Activated CD8-positive, alpha-beta memory T cell treated with anti-CD3 and anti-CD28 coated beads, Interleukin-2, amount 50 U/mL, for 48 hours (primary cell): Measurements from ENCODE around the gene GP5.

ENCODE experiments used
- DNase-seq: peaks from one replicate; pipeline ENCODE4 v3.0.0-alpha.2; 2020

The GP5 gene

DNA sequence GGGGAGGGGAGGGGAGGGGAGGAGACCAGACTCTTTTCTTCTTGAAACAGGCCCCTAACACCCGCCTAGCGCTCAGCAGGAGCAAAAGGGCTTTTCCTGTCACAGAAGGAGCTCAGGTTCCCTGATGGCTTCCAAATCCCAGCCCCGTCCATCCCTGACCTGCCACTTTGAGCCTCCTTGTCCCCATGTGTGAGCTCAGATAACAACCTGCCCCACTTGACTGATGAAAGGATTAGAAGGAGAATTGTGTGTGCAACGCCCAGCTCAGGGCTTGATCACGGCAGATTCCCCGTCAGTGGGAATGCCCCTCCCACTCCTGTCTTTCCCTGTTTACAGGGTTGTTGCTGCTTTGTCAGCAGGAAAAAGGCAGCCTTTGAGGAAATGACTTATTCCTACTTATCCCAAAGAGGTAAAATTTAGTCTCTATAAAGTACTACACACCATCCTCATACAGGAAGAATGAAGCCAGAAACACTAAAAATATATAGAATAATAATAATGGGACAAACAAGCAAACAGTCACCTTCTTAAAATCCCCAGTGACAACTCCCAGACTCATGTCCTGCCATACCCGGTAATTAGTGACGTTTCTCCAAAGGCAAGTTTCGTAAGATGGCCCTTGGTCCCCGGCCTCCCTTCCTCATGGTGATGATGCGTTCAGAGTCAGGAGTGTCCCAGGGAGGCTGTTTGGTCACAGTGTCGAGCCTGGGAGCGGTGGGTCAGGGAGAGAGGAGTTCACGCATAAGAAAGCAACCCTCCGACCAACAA lies 23.4 kb downstream of the GP5 start:
- no peak for DNase-seq

DNA sequence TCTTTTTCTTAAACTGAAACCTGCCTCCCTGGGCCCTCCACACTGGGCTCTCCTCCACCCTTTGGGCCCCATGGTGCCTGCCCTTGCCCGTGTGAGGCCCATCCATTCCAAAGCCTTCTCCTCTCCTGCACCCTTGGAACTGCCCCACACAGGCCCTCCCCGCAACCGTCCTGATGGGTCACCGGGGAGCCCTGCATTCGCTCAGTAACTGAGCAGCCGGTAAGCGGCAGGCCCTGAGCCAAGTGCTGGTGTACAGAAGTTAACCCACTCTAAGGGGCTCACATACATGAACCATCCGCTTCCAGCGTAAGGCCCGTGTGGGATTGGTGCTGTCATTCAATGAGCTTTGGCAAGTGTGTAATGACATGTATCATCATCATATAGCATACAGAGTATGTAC lies 24.1 kb downstream of the GP5 start:
- DNase-seq: no peak

DNA sequence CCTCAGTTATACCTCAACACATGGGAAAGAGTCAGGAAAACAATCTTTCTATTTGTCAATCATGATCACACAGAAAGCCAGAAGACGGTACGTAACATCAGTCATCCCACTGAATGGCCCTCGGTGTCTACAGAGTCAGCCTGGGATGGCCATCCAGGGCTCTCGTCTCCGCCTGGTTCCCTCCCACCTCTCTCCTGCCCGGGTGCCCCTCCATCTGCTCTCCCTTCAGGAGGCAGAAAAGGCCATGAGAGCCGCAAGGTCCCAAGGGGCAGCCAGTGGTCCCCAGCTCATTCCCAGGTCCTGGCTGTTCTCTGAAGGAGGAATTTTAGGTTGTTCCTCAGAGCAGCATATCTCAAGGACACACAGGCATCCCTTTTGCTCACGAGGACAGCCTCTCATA lies 25.2 kb downstream of the GP5 start:
- no peak for DNase-seq

DNA sequence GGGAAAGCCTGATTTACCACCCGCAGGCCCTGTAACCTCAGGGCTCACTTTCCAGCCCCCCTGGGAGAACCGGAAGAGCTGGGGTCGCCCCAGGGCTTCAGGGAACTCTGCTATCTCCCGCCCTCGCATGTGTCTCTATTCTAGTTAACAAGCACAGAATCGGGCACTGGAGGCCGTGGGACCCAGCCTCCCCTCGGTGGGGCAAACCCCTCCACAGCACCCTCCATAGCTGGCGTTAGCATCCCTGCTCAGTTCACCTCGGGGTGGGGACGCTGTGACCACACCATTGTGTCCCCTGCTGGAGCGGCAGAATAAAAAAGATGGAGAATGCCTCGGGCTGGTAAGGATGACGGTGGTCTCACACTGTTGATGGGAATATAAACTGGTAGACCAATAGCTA lies 26.0 kb downstream of the GP5 start:
- DNase-seq: no peak

DNA sequence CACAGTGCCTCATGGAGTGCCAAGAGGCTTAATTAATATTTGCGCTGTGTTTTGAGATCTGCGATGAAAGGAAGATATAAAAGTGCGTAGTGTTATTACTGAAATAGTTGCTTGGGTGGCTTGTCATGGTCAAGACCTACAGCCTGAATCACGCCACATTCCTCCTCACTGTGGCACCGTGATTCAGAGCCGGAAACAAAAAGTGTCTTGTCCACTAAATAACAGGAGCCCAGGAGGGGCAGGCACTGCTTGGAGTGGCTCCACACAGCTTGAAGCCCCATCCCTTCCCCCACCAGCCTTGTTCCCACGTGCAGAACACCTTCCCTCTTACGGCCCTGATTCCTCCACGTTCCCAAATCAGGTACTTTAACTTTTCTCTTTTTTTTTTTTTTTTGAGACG lies 28.3 kb downstream of the GP5 start:
- DNase-seq: no peak

DNA sequence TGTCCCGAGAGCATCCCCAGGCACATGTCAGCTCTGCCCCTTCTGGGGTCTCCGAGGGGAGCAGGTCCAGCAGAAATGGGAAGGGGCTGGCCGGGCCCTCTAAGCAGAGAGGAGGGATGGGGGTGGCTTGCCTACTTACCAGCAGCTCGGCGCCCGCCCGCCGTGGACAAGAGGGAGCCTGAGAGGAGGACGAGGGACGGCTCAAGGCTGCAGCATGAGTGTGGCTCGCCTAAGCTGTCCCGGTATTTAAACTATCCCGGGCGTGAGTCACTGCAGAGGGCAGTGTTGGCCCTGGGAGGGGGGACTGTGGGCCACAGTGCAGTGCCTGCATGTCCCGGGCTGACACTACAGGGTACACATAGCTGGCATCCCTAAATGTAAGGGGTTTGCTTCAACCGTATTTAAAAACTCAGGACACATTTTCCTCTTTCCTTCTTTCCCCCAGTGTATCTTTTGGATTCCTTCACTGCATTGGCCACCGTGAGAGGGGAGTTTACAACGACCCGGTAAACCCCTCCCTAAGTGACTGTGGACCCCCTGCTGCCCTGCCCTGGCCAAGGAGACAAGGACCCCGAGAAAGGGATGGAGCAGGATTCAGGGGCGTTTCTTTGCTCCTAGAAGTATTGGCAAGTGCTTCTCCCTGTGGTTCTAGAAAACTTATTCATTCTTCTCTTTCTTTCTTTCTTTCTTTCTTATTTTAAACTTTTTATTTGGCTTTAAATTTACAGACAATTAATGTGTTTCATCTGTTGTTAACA lies 29.4 kb downstream of the GP5 start, which contains the start of gene LRRC15:
TSS of gene LRRC15 (minus strand) at position 222 of the 758 bp plus-strand sequence. CDS start 8,700 bp downstream, outside the sequence.
- DNase-seq: no peak

DNA sequence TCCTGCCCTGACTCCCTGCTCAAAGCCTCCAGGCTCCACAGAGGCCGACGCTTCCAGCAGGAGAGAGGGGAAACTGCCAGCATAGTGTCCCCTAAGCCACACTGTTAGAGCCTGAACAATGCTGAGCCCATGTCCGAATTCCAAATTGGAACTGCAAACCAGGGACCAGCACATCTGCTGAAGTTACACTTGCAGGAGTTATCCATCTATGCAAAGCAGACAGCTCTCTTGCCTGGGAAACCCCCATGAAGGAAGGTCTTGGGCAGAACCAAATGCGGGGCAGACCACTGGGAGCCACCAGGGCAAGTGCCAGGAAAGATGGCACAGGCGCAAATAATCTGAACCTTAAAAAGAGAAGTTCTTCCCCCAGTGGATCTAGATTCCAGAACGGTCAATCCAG lies 30.1 kb downstream of the GP5 start:
- no peak for DNase-seq

DNA sequence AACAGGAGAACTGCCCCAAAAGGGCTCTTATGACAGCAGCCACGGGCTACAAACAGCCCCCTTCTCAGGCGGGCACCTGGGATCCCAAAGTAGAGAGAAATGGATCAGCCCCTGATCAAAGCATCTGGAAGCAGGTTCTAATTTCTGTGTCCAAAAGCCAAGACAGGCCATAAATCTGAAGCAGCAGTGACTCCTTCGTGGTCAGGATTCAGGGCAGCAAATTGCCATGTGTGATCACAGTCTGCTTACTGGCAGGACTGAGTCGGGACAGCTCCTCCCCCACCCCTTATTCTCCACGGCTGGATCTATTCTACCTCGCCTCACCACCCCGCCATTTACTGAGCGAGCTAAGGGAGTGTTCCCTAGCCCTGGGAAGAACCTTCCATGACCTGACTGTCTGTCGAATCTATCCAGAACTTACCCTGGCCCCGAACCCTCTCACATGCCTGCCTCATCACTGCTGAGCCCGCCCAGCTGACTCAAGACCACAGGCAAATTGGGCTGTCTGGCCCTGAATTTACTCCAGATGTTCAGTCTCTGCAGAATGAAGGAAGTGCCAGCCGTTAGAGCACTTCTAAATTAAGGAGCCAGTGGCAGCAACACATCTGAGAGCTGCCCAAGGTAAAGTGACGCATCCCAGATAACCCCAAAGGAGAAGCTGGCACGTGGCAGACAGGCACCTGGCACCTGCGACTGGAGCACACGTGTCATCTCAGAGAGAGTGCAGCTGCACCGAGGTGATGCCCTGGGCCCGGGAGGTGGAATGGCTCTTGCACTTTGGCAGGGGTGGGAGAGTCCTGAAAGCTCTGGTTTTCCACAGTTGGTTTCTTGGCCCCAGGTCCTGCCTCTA lies 30.8 kb downstream of the GP5 start:
- no peak for DNase-seq

DNA sequence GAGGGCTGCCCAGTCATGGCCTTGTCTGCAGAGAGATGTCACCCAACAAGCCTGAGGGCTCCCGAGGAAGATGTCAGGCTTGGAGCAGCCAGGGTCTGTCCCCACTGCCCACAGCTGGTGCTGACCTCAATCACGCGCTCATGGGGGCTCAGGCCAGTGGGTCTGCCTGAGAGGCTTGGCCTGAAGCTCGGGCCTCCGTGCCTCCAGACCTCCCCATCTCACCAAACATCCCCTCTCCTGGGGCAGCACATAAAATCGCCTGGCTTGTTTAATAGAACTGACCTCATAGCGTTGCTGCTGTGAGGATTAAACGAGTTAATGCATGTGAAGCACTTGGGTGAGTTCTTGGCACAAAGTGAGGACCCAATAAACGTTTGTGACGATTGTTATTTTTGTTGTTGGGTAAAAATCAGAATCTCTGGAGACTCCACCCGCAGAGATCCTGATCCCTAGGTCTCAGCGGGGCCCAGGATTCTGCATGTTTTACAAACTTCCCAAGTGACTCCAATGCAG lies 33.0 kb downstream of the GP5 start:
- DNase-seq: no peak

DNA sequence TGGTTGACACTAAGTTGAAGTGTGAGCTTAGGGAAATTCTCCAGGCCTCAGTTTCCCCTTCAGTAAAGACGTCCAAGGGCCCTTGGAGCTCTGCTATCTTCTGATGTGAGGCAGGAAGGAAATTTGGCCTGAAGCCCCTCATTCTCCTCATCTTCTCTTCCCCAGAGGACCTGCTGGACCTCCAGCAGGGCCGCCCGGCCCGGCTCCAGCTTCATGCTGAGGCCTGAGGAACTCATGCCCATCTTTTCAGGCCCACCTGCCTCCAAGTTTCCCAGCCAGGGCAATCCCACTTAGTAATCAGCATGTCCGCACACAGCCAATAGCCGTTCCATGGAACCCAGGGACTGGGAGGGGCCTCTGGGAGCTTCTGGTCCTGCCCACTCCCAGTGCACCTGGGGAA lies 33.5 kb downstream of the GP5 start:
- DNase-seq: no peak

DNA sequence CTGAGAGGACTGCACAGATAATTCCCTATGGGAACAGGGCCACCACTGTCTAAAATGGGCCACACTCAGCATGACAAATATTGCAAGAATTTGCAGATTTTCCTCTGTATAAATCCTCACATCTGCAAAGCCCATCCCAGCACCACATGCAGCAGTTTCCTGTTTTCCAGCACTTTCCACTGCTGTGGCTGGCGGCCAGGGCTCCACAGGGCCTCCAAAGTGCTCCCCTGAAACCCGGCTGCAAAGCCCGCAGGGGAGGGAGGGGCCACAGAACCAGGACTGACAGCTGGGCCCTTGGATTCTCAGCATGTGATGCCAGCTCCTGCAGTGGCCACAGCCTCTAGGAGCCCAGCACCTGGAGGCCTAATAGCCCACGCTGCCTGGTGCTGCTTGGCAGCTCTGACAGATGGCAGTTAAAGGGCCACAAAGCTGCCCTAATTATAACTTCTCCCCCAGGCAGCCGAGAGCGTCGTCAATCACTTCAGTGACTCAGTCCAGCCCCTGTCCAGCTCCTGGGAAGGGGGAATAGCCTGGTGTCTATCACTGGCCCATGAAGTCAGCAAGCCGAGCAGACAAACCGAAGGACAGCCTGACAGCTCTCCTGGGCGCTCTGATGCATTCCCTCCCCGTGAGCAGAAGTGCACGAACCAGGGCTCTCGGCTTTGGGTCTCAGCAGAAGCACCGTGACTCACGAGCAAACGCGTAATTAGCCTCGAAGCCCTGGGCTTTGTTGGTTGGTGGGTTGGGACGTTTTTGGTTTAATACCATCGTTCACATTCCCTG lies 34.2 kb downstream of the GP5 start:
- no peak for DNase-seq

DNA sequence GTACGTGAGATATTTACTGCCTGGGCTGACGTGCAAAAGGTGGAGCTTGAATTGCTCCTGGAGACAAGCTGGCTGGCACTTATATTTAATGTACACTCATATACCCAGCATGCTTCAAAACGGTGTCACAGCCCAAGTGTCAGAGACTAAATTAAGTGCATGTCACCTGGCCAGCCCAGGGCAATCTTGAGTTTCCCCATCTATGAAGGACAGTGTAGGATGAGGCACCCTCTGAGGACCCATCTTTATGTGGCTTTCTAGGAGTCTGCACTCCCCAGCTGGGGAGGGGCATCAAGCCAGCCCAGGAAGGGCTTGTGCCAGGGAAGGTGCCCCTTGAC lies 34.8 kb downstream of the GP5 start:
- DNase-seq: no peak

DNA sequence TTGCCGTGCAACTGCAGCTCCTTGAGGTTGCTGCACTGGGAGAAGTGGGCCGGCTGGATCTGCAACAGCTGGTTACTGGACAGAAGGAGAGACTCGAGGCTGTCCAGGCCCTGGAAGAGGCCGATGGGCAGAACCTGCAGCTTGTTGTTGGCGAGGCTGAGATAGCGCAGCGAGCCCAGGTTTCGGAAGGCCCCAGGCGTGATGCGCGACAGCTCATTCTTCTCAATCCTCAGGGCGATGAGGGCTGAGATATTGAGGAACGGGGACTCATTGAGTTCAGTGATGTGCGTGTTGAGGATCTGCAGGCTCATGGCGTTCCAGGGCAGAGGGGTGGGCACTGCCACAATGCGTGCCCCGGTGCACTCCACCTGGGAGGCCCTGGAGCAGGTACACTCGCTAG lies 38.5 kb downstream of the GP5 start:
- DNase-seq: no peak

DNA sequence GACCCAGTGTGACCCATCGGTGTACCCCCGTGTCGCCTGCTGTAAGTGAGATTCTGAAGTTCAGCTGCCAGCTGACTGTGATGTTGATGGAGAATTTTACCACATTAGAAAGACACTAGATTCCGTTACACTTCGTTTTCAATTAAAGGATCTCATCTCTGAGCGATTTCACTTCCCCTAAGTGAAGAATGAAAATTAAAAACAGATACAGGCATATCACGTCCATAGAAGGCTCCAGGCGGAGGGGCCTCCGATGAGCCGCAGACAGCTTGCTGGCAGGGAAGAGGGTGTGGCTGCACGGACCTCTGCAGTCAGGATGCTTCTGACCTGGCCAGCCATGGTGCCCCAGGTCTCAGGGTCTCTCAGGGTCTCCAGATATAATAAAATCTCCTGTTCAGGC lies 41.4 kb downstream of the GP5 start:
- no peak for DNase-seq

DNA sequence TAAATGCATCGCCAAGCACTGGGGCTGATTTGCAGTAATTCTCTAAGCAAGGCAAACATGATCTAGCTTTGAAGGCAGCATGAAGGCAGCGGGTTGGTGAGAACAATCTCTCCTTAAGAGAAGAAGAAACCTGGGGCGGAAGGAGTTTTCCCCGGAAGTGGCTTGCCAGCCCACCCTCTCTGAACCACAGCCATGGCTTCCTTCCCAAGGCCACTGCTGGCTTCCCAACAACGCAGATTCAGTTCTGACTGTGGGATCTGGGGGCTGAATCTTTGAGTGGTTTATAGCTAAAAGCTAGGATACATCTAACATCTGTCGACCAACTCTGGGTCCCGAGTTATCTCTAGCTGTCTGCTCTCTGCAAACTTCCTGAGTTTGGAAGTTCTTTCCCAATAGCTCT lies 43.7 kb downstream of the GP5 start:
- no peak for DNase-seq

DNA sequence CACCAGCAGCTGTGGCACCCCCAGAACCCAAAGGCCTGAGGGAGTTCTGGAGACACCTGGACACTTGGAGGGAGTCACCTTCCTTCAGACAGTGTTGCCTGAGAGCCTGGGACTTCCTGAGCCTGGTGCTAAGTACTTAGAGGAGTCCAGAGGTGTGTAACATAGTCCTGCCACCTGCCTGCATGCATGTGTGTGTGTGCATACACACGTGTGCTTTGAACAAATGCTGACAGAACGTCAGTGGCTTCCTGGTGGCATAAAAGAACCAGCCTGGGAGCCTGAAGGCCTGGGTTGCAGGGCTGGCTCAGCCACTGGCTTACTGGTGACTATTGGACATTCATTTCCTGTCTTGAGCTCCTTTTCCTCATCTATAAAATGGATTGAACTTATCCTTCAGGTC lies 44.8 kb downstream of the GP5 start:
- DNase-seq: no peak

DNA sequence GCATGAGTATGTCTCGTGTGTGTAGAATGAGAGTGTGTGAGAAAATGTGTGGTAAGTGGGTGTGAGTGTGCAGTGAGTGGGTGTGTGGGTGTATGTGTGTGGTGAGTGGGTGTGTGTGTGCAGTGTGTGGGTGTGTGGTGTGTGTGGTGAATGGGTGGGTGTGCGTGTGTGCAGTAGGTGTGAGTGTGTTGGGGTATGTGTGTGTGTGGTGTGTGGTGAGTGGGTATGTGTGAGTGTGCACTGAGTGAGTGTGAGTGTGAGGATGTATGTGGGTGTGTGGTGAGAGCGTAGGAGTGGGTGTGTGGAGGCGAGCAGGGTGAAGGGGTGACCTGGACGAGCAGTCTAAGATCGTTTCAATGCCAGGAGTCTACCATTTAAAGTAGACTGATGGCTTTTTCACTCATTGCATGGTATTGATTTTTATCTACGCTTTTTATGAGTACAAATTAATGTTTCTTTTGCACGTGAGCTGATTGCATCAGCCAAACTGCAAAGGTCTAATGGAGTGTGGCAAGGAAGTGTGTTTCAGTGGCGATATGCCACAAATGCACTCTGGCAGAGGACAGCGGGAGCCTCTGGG lies 46.3 kb downstream of the GP5 start:
- no peak for DNase-seq

DNA sequence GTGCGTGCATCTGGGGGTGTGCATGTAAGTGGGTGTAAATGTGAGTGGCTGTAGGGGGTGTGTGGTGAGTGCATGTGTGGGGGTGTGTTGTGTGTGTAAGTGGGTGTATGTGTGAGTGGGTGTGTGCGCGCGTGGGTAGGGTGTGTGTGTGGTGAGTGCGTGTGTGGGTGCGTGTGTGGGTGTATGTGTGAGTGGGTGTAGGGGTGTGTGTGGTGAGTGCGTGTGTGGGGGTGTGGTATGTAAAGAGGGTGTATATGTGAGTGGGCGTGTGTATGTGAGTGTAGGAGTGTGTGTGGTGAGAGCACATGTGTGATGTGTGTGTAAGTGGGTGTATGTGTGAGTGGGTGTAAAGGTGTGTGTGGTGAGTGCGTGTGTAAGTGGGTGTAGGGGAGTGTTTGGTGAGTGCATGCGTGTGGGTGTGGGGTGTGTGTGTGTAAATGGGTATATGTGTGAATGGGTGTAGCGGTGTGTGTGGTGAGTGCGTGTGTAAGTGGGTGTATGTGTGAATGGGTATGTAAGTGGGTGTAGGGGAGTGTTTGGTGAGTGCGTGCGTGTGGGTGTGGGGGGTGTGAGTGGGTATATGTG lies 47.0 kb downstream of the GP5 start:
- no peak for DNase-seq

DNA sequence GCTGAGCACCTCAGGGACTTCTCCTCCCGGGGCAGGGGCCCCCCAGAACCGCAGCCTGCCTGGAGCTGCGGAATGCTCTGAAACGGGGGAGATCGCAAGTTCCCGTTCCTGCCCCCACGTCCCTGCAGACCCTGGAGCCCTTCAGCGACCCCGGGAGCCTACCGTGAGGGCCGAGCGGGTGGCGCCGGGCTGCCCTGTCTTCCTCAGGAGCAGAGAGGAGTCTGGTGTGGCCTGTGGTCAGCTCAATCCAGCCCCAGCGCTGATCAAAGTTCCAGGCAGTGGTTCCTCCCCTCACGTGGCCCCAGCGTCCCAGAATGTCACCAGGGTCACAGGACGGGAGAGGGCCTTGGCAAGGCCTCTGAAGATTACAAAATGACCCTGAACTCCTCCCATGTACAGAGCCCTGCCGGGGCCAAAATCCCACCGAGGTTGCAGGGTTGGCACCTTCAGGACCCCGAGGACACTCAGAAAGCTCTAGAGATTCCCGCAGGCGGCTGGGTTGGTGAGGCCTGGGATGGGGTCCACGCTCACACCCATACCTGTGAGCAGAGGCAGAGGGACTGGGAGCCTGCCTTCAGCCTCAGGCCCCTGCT lies 47.9 kb downstream of the GP5 start, which contains the start of gene CPN2:
TSS of gene CPN2 (minus strand) at position 249 of the 593 bp plus-strand sequence. CDS start 8,626 bp downstream, outside the sequence.
- DNase-seq: no peak

DNA sequence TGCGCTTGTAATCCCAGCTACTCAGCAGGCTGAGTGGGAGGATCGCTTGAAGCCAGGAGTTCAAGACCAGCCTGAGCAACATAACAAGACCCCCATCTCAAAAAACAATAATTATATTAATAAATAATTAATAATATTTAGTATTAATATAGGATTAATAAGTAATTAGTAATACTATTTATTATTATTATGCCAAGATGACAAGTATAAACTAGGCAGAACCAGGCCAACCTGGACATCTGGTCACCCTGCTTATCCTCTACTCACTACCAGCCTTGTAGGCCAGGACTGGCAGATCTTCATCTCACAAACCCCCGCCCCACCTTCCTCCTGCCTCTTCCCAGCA lies 48.4 kb downstream of the GP5 start:
- DNase-seq: no peak

DNA sequence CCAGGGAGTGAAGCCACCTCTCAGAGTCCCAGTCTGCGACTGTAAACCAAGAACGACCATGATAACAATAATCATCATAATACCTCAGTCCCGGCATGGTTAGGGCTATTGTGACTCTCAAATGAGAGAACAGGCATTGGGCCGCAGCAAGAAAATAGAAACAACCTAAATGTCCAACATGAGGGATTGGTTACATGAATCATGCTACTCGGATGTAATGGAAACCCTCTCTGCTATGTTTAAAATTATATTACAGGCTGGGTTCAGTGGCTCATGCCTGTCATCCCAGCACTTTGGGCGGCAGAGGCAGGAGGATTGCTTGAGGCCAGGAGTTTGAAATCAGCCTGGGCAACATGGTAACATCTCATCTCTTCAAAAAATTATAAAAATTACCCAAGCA lies 50.7 kb downstream of the GP5 start:
- DNase-seq: no peak
